Mucosa of descending colon (tissue), 3 donors: ENCODE results near the gene PSME4. TPM values are rescaled to one million over a fixed set of nuclear protein-coding genes. Genes with fewer than 3 reads are reported as not detected.
A peak's percentile ranks its signal among the peaks of the same experiment; 100 is the strongest.

ENCODE experiments used
- ATAC-seq: fragments of 200-7000 bp; cut with Tn5 transposase; one replicate; pipeline ENCODE4 v1.9.1; 2020; ENCODE audit warnings: mild to moderate bottlenecking, moderate library complexity
- DNase-seq, 3 donors: peaks; one replicate each; pipeline ENCODE4 v3.0.0-alpha.2; 2020
- H3K36me3 ChIP-seq: fragments of 200-600 bp; one replicate; pipeline ENCODE4 v1.8.0; 2021; ENCODE audit warnings: low read depth, mild to moderate bottlenecking
- H3K4me1 ChIP-seq: fragments of 200-600 bp; one replicate; pipeline ENCODE4 v1.8.0; 2021; ENCODE audit warnings: low read depth, mild to moderate bottlenecking
- H3K4me3 ChIP-seq: fragments of 200-600 bp; one replicate; pipeline ENCODE4 v1.8.0; 2021; ENCODE audit warnings: mild to moderate bottlenecking
- H3K9me3 ChIP-seq: fragments of 200-600 bp; one replicate; pipeline ENCODE4 v1.8.0; 2021; ENCODE audit warnings: mild to moderate bottlenecking
- CTCF ChIP-seq: fragments of 200-600 bp; IDR thresholded peaks from one replicate; pipeline ENCODE4 v1.8.0; 2022; ENCODE audit warnings: antibody characterized with exemption, mild to moderate bottlenecking
- intact Hi-C, 2 donors: fragments of 100-400 bp; cut with DNase I in 1 of 2; cut with micrococcal nuclease in 1 of 2; formaldehyde crosslinking; loops; one replicate each; pipeline versions ENCODE4 v1.11.0 to v1.11.1; 2022; cut with DNase I, micrococcal nuclease
- total RNA-seq, 3 donors: library from RNA; stranded (reverse); fragmentation: NEBNext Ultra II Directional in 2 of 3; extraction: Animal tissue kit (Norgen Biotek cat#: 25700) in 2 of 3; gene quantifications; one replicate each; pipeline versions ENCODE4 v1.2.1 to v1.2.4, GENCODE V29; 2021 to 2023
- donor health status: DM: no; HTN: no; CAD: no; lungs with moderate emphysema.
- donor health status: DM: no; HTN: no; CAD: no.
- donor health status: DM: no; HTN: yes; CAD: no.

The PSME4 gene
- total RNA-seq, 3 donors from 2014 or later, result 33.7 to 50.9 (median 50.3) TPM

GRCh38 chr2:53865962-53866361 is 104.8 kb downstream of the PSME4 start:
- TF ChIP-seq CTCF, result no peak
- no peak for DNase-seq
- intact Hi-C loops, result no loop called here
- H3K9me3 ChIP-seq, result no peaks in the 10 kb centered on the region
- ATAC-seq, result no peak
- no peaks in the 10 kb centered on the region for H3K4me1 ChIP-seq
- H3K4me3 ChIP-seq, result no peak overlapping the region
- H3K36me3 ChIP-seq, result no peaks in the 10 kb centered on the region

GRCh38 chr2:53865264-53865663 is 105.5 kb downstream of the PSME4 start:
- Histone ChIP-seq H3K9me3 (no peaks in the 10 kb centered on the region), H3K4me1 (no peaks in the 10 kb centered on the region), H3K4me3 (no peak overlapping the region), H3K36me3 (no peaks in the 10 kb centered on the region)
- TF ChIP-seq CTCF, result no peak
- no peak for ATAC-seq
- DNase-seq, result no peak
- intact Hi-C loops, result no loop called here

GRCh38 chr2:53863538-53864227 is 107.1 kb downstream of the PSME4 start:
- peaks cover 4% of the 10 kb centered on the region for H3K4me1 ChIP-seq
- ATAC-seq (no peak), DNase-seq (no peak)
- intact Hi-C loops, result no loop called here
- H3K36me3 ChIP-seq, result no peaks in the 10 kb centered on the region
- TF ChIP-seq CTCF, result no peak
- no peaks in the 10 kb centered on the region for H3K9me3 ChIP-seq
- H3K4me3 ChIP-seq, result no peak overlapping the region

- Histone ChIP-seq H3K4me1 (peaks cover 4% of the 10 kb centered on the region), H3K9me3 (no peaks in the 10 kb centered on the region), H3K36me3 (no peaks in the 10 kb centered on the region), H3K4me3 (no peak overlapping the region)
- TF ChIP-seq CTCF, result no peak
- intact Hi-C loops, result no loop called here
- no peak for ATAC-seq
- DNase-seq, result no peak
Observed at GRCh38 chr2:53861824-53862223, 109.0 kb downstream of the PSME4 start.

- DNase-seq, result peak; percentile 12 to 49 (median 39)
- intact Hi-C loops, result no loop called here
- H3K9me3 ChIP-seq, result no peaks in the 10 kb centered on the region
- no peaks in the 10 kb centered on the region for H3K36me3 ChIP-seq
- TF ChIP-seq CTCF, result no peak
- H3K4me1 ChIP-seq, result peaks cover 4% of the 10 kb centered on the region
- peak; percentile 78 for ATAC-seq
- no peak within 1 kb of the TSS for H3K4me3 ChIP-seq
Observed at GRCh38 chr2:53859206-53860181, 111.3 kb downstream of the PSME4 start, which contains the start of gene GPR75. TSS of gene GPR75 (minus strand) at chr2:53859967. CDS start at chr2:53854756, 5,211 bp downstream.
